Neuronal stem cell (in vitro differentiated cells): Measurements from ENCODE around the gene LRP1B.

ENCODE experiments used
- DNase-seq: peaks from one replicate; pipeline ENCODE4 v3.0.0-alpha.2; 2013; ENCODE audit warnings: low spot score
- H2AFZ ChIP-seq: one replicate; pipeline ENCODE4 v1.6.1; 2013; ENCODE audit warnings: mild to moderate bottlenecking, low read length, inconsistent platforms
- H2AK5ac ChIP-seq: 2 replicates; pipeline ENCODE4 v1.6.1; 2013; ENCODE audit warnings: low read depth, mild to moderate bottlenecking, inconsistent platforms, low read length, moderate library complexity, mixed read lengths
- H2BK120ac ChIP-seq: 2 replicates; pipeline ENCODE4 v1.6.1; 2013; ENCODE audit warnings: low read depth, mild to moderate bottlenecking, inconsistent platforms, low read length, moderate library complexity, mixed read lengths
- H2BK12ac ChIP-seq: one replicate; pipeline ENCODE4 v1.6.1; 2013; ENCODE audit warnings: low read length, inconsistent platforms
- H2BK15ac ChIP-seq: 2 replicates; pipeline ENCODE4 v1.6.1; 2013; ENCODE audit warnings: mild to moderate bottlenecking, low read length, inconsistent platforms, mixed read lengths
- H2BK5ac ChIP-seq: one replicate; pipeline ENCODE4 v1.6.1; 2013; ENCODE audit warnings: inconsistent platforms, mild to moderate bottlenecking, low read length, moderate library complexity
- H3K14ac ChIP-seq: one replicate; pipeline ENCODE4 v1.6.1; 2013; ENCODE audit warnings: low read length, inconsistent platforms
- H3K18ac ChIP-seq: 2 replicates; pipeline ENCODE4 v1.6.1; 2013; ENCODE audit warnings: low read length, inconsistent platforms
- H3K23ac ChIP-seq: 2 replicates; pipeline ENCODE4 v1.6.1; 2013; ENCODE audit warnings: low read depth, mild to moderate bottlenecking, mixed read lengths, low read length, inconsistent platforms; ENCODE audit not compliant: poor library complexity
- H3K27ac ChIP-seq: replicated peaks from 3 replicates; pipeline ENCODE4 v1.5.1; 2013; ENCODE audit warnings: low read length, inconsistent platforms
- H3K27me3 ChIP-seq, 3 experiments: 2 replicates each; pipeline ENCODE4 v1.6.1; 2013; ENCODE audit warnings: low read length in 3 of 3, mild to moderate bottlenecking in 2 of 3, inconsistent platforms in 1 of 3, low read depth in 1 of 3, mixed read lengths in 1 of 3, moderate library complexity in 1 of 3; ENCODE audit not compliant: control insufficient read depth in 3 of 3, insufficient read depth in 3 of 3
- H3K36me3 ChIP-seq, 2 donors: replicated peaks in 1 of 2; 2 replicates each; pipeline ENCODE4 v1.6.1; 2013; ENCODE audit warnings: low read length in 2 of 2; ENCODE audit not compliant: control insufficient read depth in 2 of 2, insufficient read depth in 2 of 2
- H3K4ac ChIP-seq: 2 replicates; pipeline ENCODE4 v1.6.1; 2013; ENCODE audit warnings: inconsistent platforms, mild to moderate bottlenecking, low read length, moderate library complexity
- H3K4me1 ChIP-seq, 2 donors: 1 replicate in 1 of 2; 2 replicates in 1 of 2; pipeline ENCODE4 v1.6.1; 2013; ENCODE audit warnings: low read length in 2 of 2, low read depth in 1 of 2; ENCODE audit not compliant: control insufficient read depth in 2 of 2, insufficient read depth in 1 of 2
- H3K4me2 ChIP-seq: one replicate; pipeline ENCODE4 v1.6.1; 2013; ENCODE audit warnings: mild to moderate bottlenecking, low read length, inconsistent platforms; ENCODE audit not compliant: insufficient read depth, poor library complexity, severe bottlenecking
- H3K4me3 ChIP-seq, 2 donors: 2 replicates each; pipeline ENCODE4 v1.5.1; 2013; ENCODE audit warnings: low read length in 2 of 2, mild to moderate bottlenecking in 2 of 2, inconsistent platforms in 1 of 2, moderate library complexity in 1 of 2
- H3K79me1 ChIP-seq: one replicate; pipeline ENCODE4 v1.6.1; 2013; ENCODE audit warnings: low read depth, mild to moderate bottlenecking, inconsistent platforms, low read length, moderate library complexity
- H3K9ac ChIP-seq: one replicate; pipeline ENCODE4 v1.6.1; 2013; ENCODE audit warnings: mild to moderate bottlenecking, low read depth, low read length, inconsistent platforms; ENCODE audit not compliant: poor library complexity
- H3K9me3 ChIP-seq, 2 donors: replicated peaks in 1 of 2; 2 replicates each; pipeline versions ENCODE3 to v1.6.1; 2013; ENCODE audit warnings: low read length in 2 of 2, mild to moderate bottlenecking in 2 of 2, inconsistent platforms in 1 of 2, low read depth in 1 of 2, mixed read lengths in 1 of 2, moderate library complexity in 1 of 2; ENCODE audit not compliant: control insufficient read depth in 2 of 2, insufficient read depth in 1 of 2
- H4K8ac ChIP-seq: one replicate; pipeline ENCODE4 v1.6.1; 2013; ENCODE audit warnings: low read depth, mild to moderate bottlenecking, inconsistent platforms, low read length, moderate library complexity
- H4K91ac ChIP-seq: one replicate; pipeline ENCODE4 v1.6.1; 2013; ENCODE audit warnings: low read length, low read depth, mild to moderate bottlenecking, inconsistent platforms; ENCODE audit not compliant: poor library complexity
- WGBS, 2 donors: extraction: QIAGEN DNeasy Blood & Tissue Kit; methylation state at CpG; one replicate each; pipeline ENCODE4 v1.1.7; 2013; ENCODE audit warnings: missing lambda C conversion rate in 2 of 2, mixed read lengths in 1 of 2; ENCODE audit not compliant: insufficient read length in 2 of 2, insufficient replicate concordance in 1 of 2; ENCODE audit errors: extremely low coverage in 2 of 2; 5-methylcytosine and 5-hydroxymethylcytosine counted together

LRP1B gene

GRCh38 chr2:140603416-140603815 is 1527.4 kb downstream of the LRP1B start:
- no peak overlapping the region for H2BK15ac ChIP-seq
- no peaks in the 10 kb centered on the region for H3K79me1 ChIP-seq
- no peak overlapping the region for H3K27ac ChIP-seq
- H3K4me2 ChIP-seq: no peak overlapping the region
- no peak overlapping the region for H2BK120ac ChIP-seq
- H3K18ac ChIP-seq: no peak overlapping the region
- H3K23ac ChIP-seq: no peak overlapping the region
- H2AK5ac ChIP-seq: no peak overlapping the region
- H2BK12ac ChIP-seq: no peak overlapping the region
- no peak for DNase-seq
- no peak overlapping the region for H2BK5ac ChIP-seq
- H4K8ac ChIP-seq: no peak overlapping the region
- no peaks in the 10 kb centered on the region for H3K27me3 ChIP-seq
- no peaks in the 10 kb centered on the region for H3K4me1 ChIP-seq
- H3K9me3 ChIP-seq: peaks cover 0 to 1% of the 10 kb centered on the region in 2 donors
- no CpG with 5 or more reads among the region's 4 CpGs for WGBS, 2 donors
- no peaks in the 10 kb centered on the region for H3K36me3 ChIP-seq
- no peak overlapping the region for H4K91ac ChIP-seq
- H3K4ac ChIP-seq: no peak overlapping the region
- H3K9ac ChIP-seq: no peak overlapping the region
- H2AFZ ChIP-seq: no peak overlapping the region
- no peak overlapping the region for H3K14ac ChIP-seq
- H3K4me3 ChIP-seq: no peak overlapping the region

GRCh38 chr2:140601801-140602200 is 1529.0 kb downstream of the LRP1B start:
- H2AK5ac ChIP-seq: no peak overlapping the region
- no peaks in the 10 kb centered on the region for H3K27me3 ChIP-seq
- H3K9me3 ChIP-seq: peaks cover 0 to 1% of the 10 kb centered on the region in 2 donors
- no peak overlapping the region for H3K4ac ChIP-seq
- DNase-seq: no peak
- no peak overlapping the region for H2BK15ac ChIP-seq
- no peak overlapping the region for H4K91ac ChIP-seq
- no peak overlapping the region for H2AFZ ChIP-seq
- H2BK12ac ChIP-seq: no peak overlapping the region
- no peak overlapping the region for H3K14ac ChIP-seq
- no peak overlapping the region for H3K27ac ChIP-seq
- H4K8ac ChIP-seq: no peak overlapping the region
- no peak overlapping the region for H3K4me3 ChIP-seq
- WGBS, 2 donors: no CpG with 5 or more reads among the region's 3 CpGs
- no peak overlapping the region for H3K23ac ChIP-seq
- no peak overlapping the region for H2BK120ac ChIP-seq
- H3K36me3 ChIP-seq: no peaks in the 10 kb centered on the region
- no peak overlapping the region for H3K4me2 ChIP-seq
- no peak overlapping the region for H3K9ac ChIP-seq
- H3K79me1 ChIP-seq: no peaks in the 10 kb centered on the region
- H3K18ac ChIP-seq: no peak overlapping the region
- H3K4me1 ChIP-seq: no peaks in the 10 kb centered on the region
- no peak overlapping the region for H2BK5ac ChIP-seq

GRCh38 chr2:140601342-140601741 is 1529.5 kb downstream of the LRP1B start:
- Histone ChIP-seq H3K9me3 (peaks cover 0 to 1% of the 10 kb centered on the region in 2 donors), H3K4ac (no peak overlapping the region), H2BK12ac (no peak overlapping the region), H3K4me3 (no peak overlapping the region), H2BK120ac (no peak overlapping the region), H2AFZ (no peak overlapping the region), H3K36me3 (no peaks in the 10 kb centered on the region), H3K27me3 (no peaks in the 10 kb centered on the region), H3K27ac (no peak overlapping the region), H3K4me2 (no peak overlapping the region), H3K4me1 (no peaks in the 10 kb centered on the region), H3K9ac (no peak overlapping the region), H3K23ac (no peak overlapping the region), H4K91ac (no peak overlapping the region), H3K14ac (no peak overlapping the region), H2AK5ac (no peak overlapping the region), H3K79me1 (no peaks in the 10 kb centered on the region), H4K8ac (no peak overlapping the region), H2BK15ac (no peak overlapping the region), H2BK5ac (no peak overlapping the region), H3K18ac (no peak overlapping the region)
- WGBS, 2 donors: no CpG with 5 or more reads among the region's 1 CpG
- no peak for DNase-seq

GRCh38 chr2:140600116-140600515 is 1530.7 kb downstream of the LRP1B start:
- Histone ChIP-seq H2AFZ (no peak overlapping the region), H3K9me3 (peaks cover 0 to 1% of the 10 kb centered on the region in 2 donors), H3K9ac (no peak overlapping the region), H2BK5ac (no peak overlapping the region), H3K4me2 (no peak overlapping the region), H3K18ac (no peak overlapping the region), H4K8ac (no peak overlapping the region), H3K14ac (no peak overlapping the region), H3K4me3 (no peak overlapping the region), H3K27me3 (no peaks in the 10 kb centered on the region), H2BK120ac (no peak overlapping the region), H3K4ac (no peak overlapping the region), H3K23ac (no peak overlapping the region), H3K36me3 (no peaks in the 10 kb centered on the region), H3K4me1 (no peaks in the 10 kb centered on the region), H3K27ac (no peak overlapping the region), H3K79me1 (no peaks in the 10 kb centered on the region), H2BK15ac (no peak overlapping the region), H4K91ac (no peak overlapping the region), H2BK12ac (no peak overlapping the region), H2AK5ac (no peak overlapping the region)
- no peak for DNase-seq
- WGBS, 2 donors: no CpG with 5 or more reads among the region's 1 CpG
